ENCODE data around the gene RGCC.

DNA sequence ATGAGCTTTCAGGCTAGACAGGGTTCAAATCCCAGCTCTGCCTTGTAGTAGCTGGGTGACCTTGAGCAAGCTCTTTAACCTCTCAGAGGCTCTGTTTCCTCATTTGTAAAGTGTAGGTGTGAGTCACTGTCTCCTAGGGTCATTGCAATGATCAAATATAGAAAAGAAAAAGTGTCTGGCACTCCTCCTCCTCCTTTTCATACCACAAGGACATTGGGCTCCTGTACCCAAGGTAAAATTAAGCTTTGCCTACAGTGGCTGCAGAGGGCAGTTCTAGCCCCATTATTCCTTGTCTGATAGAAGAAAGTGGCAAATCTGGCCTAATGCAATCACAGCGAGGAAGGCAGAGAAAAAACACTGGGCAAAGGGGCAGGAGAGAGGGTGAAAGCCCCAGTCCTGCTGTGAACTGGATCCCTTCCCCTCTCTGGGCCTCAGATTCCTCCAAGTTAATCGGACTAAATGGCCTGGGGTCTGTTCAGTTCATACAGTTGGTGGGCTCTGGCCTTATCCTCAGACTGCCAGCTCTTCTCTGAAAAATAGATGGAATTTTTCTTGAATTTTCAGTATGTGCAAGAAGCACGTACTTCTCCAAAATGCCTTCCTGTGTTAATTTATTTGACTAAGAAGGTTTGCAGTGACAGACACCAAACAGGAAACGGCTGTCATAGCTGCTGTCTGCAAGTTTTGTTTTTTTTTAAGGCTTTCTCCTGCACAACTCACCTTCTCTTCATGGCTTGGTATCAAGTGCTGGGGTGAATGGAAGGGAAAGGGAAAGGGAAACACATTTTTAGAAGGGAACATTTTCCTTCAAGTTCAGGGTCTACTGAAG, 35.3 kb downstream of the RGCC start:
- TF ChIP-seq POLR2A (IDR thresholded peaks at IDR 0.05) (no peak), CTCF (IDR thresholded peaks at IDR 0.05 in 8 of 11, conservative IDR thresholded peaks at IDR 0.05 in 3 of 11) (no peak), POLR2AphosphoS5 (IDR thresholded peaks at IDR 0.05) (no peak)

All from spleen (tissue), 7 donors.